H9 (cell line): Measurements from ENCODE around the gene INPP5A. TPM values are rescaled to one million over a fixed set of nuclear protein-coding genes. Genes with fewer than 3 reads are reported as not detected.

ENCODE experiments used
- DNase-seq: peaks from one replicate; pipeline ENCODE4 v3.0.0-alpha.2; 2017
- H2AFZ ChIP-seq: one replicate; pipeline ENCODE4 v1.6.1; 2013; ENCODE audit warnings: mild to moderate bottlenecking, low read length, control low read depth, moderate library complexity
- H2AK5ac ChIP-seq: 2 replicates; pipeline ENCODE4 v1.6.1; 2013; ENCODE audit warnings: low read length, control low read depth, mixed read lengths; ENCODE audit not compliant: insufficient read length
- H2BK120ac ChIP-seq: one replicate; pipeline ENCODE4 v1.6.1; 2013; ENCODE audit warnings: low read depth, mild to moderate bottlenecking, low read length, control low read depth, inconsistent platforms; ENCODE audit not compliant: poor library complexity, severe bottlenecking
- H2BK12ac ChIP-seq: 2 replicates; pipeline ENCODE4 v1.6.1; 2013; ENCODE audit warnings: low read length, control low read depth, mixed read lengths, low read depth; ENCODE audit not compliant: insufficient read length
- H2BK15ac ChIP-seq: 2 replicates; pipeline ENCODE4 v1.6.1; 2013; ENCODE audit warnings: low read depth, low read length, control low read depth
- H2BK20ac ChIP-seq: one replicate; pipeline ENCODE4 v1.6.1; 2013; ENCODE audit warnings: low read depth, mild to moderate bottlenecking, low read length, control low read depth, inconsistent platforms; ENCODE audit not compliant: poor library complexity, severe bottlenecking
- H2BK5ac ChIP-seq: 2 replicates; pipeline ENCODE4 v1.6.1; 2013; ENCODE audit warnings: low read length, control low read depth, mixed read lengths; ENCODE audit not compliant: insufficient read length
- H3K14ac ChIP-seq: 2 replicates; pipeline ENCODE4 v1.6.1; 2013; ENCODE audit warnings: low read length, control low read depth; ENCODE audit not compliant: insufficient read depth
- H3K18ac ChIP-seq: 2 replicates; pipeline ENCODE4 v1.6.1; 2013; ENCODE audit warnings: low read depth, mild to moderate bottlenecking, mixed read lengths, low read length, control low read depth; ENCODE audit not compliant: insufficient read length
- H3K23ac ChIP-seq: 2 replicates; pipeline ENCODE4 v1.6.1; 2013; ENCODE audit warnings: low read length, control low read depth, mixed read lengths, low read depth; ENCODE audit not compliant: insufficient read length
- H3K23me2 ChIP-seq: 2 replicates; pipeline ENCODE4 v1.6.1; 2013; ENCODE audit warnings: low read depth, mild to moderate bottlenecking, mixed read lengths, low read length, control low read depth; ENCODE audit not compliant: insufficient read length, poor library complexity, severe bottlenecking
- H3K27ac ChIP-seq: 2 replicates; pipeline ENCODE4 v1.5.1; 2013; ENCODE audit warnings: low read length, control low read depth, mixed read lengths, low read depth; ENCODE audit not compliant: insufficient read length
- H3K27me3 ChIP-seq: 2 replicates; pipeline ENCODE4 v1.6.1; 2013; ENCODE audit warnings: low read length, control low read depth, inconsistent platforms; ENCODE audit not compliant: insufficient read depth
- H3K4ac ChIP-seq: 2 replicates; pipeline ENCODE4 v1.6.1; 2013; ENCODE audit warnings: low read depth, mild to moderate bottlenecking, control low read depth, inconsistent platforms, low read length, moderate library complexity
- H3K4me1 ChIP-seq: 2 replicates; pipeline ENCODE4 v1.6.1; 2013; ENCODE audit warnings: low read length, control low read depth, inconsistent platforms; ENCODE audit not compliant: insufficient read depth
- H3K4me2 ChIP-seq: 2 replicates; pipeline ENCODE4 v1.6.1; 2013; ENCODE audit warnings: low read length, control low read depth, mixed read lengths; ENCODE audit not compliant: insufficient read length, insufficient read depth
- H3K56ac ChIP-seq: 2 replicates; pipeline ENCODE4 v1.6.1; 2013; ENCODE audit warnings: low read depth, mild to moderate bottlenecking, mixed read lengths, low read length, control low read depth; ENCODE audit not compliant: insufficient read length
- H3K79me1 ChIP-seq: 2 replicates; pipeline ENCODE4 v1.6.1; 2013; ENCODE audit warnings: low read depth, mild to moderate bottlenecking, moderate library complexity, low read length, control low read depth, inconsistent platforms; ENCODE audit not compliant: insufficient read depth, poor library complexity, severe bottlenecking
- H3K79me2 ChIP-seq: 2 replicates; pipeline ENCODE4 v1.6.1; 2013; ENCODE audit warnings: low read length, control low read depth, inconsistent platforms; ENCODE audit not compliant: insufficient read depth
- H3K9ac ChIP-seq: 2 replicates; pipeline ENCODE4 v1.6.1; 2013; ENCODE audit warnings: low read length, control low read depth, mixed read lengths; ENCODE audit not compliant: insufficient read length; ENCODE audit errors: extremely low read depth
- H3K9me3 ChIP-seq: one replicate; pipeline ENCODE4 v1.6.1; 2013; ENCODE audit warnings: low read depth, low read length, inconsistent platforms; ENCODE audit not compliant: control insufficient read depth
- H3T11ph ChIP-seq: one replicate; pipeline ENCODE4 v1.6.1; 2013; ENCODE audit warnings: mild to moderate bottlenecking, low read length, control low read depth, inconsistent platforms
- H4K20me1 ChIP-seq: one replicate; pipeline ENCODE4 v1.6.1; 2013; ENCODE audit not compliant: control insufficient read depth, insufficient read length, insufficient read depth
- H4K5ac ChIP-seq: 2 replicates; pipeline ENCODE4 v1.6.1; 2013; ENCODE audit warnings: low read depth, mild to moderate bottlenecking, mixed read lengths, low read length, control low read depth; ENCODE audit not compliant: insufficient read length
- H4K8ac ChIP-seq: replicated peaks from 2 replicates; pipeline ENCODE4 v1.6.1; 2013; ENCODE audit warnings: low read length, control low read depth, mixed read lengths, low read depth; ENCODE audit not compliant: insufficient read length
- H4K91ac ChIP-seq: 2 replicates; pipeline ENCODE4 v1.6.1; 2013; ENCODE audit warnings: low read depth, mild to moderate bottlenecking, moderate library complexity, mixed read lengths, low read length, control low read depth; ENCODE audit not compliant: insufficient read length
- H3K27ac Mint-ChIP-seq, 3 experiments: 2 replicates in 2 of 3; 3 replicates in 1 of 3; pipeline ENCODE4 v1.8.0; 2020 to 2021; ENCODE audit warnings: mixed read lengths in 3 of 3, mild to moderate bottlenecking in 1 of 3, moderate library complexity in 1 of 3
- H3K27me3 Mint-ChIP-seq: 2 replicates; pipeline ENCODE4 v1.8.0; 2021; ENCODE audit warnings: low read depth, mild to moderate bottlenecking, moderate library complexity, mixed read lengths
- H3K36me3 Mint-ChIP-seq, 3 experiments: 2 replicates in 2 of 3; 3 replicates in 1 of 3; pipeline ENCODE4 v1.8.0; 2020 to 2021; ENCODE audit warnings: low read depth in 3 of 3, mixed read lengths in 3 of 3; ENCODE audit not compliant: insufficient read depth in 1 of 3
- H3K4me1 Mint-ChIP-seq, 2 experiments: 2 replicates each; pipeline ENCODE4 v1.8.0; 2020; ENCODE audit warnings: mixed read lengths in 2 of 2
- H3K4me3 Mint-ChIP-seq, 2 experiments: 2 replicates in 1 of 2; 3 replicates in 1 of 2; pipeline ENCODE4 v1.8.0; 2020 to 2021; ENCODE audit warnings: mild to moderate bottlenecking in 2 of 2, mixed read lengths in 2 of 2, moderate library complexity in 1 of 2
- H3K9me3 Mint-ChIP-seq, 2 experiments: 2 replicates in 1 of 2; 3 replicates in 1 of 2; pipeline ENCODE4 v1.8.0; 2020; ENCODE audit warnings: mild to moderate bottlenecking in 2 of 2, mixed read lengths in 2 of 2, moderate library complexity in 1 of 2
- CTCF ChIP-seq: fragments of 200-600 bp; sonication (generic); conservative IDR thresholded peaks from 3 replicates; pipeline ENCODE4 v1.8.0; 2021; ENCODE audit warnings: antibody characterized with exemption, mild to moderate bottlenecking
- WGBS: extraction: QIAGEN DNeasy Blood & Tissue Kit; methylation state at CpG from one replicate; pipeline ENCODE4 v1.1.7; 2013; ENCODE audit warnings: missing lambda C conversion rate, low lambda C conversion rate, mixed read lengths; ENCODE audit not compliant: insufficient read length; ENCODE audit errors: extremely low coverage; 5-methylcytosine and 5-hydroxymethylcytosine counted together
- total RNA-seq: library from RNA; stranded (reverse); gene quantifications from 2 replicates; pipeline ENCODE4 v1.2.1, GENCODE V29; 2021

The INPP5A gene
- total RNA-seq, 1 experiment from 2014 or later, result 17.7 TPM

- Mint-ChIP-seq H3K27me3 (peaks cover 24% of the 10 kb centered on the region), H3K4me3 (no peak overlapping the region), H3K36me3 (no peaks in the 10 kb centered on the region), H3K9me3 (no peaks in the 10 kb centered on the region; a peak in 1 of 5 replicates), H3K4me1 (no peaks in the 10 kb centered on the region), H3K27ac (no peak overlapping the region; a peak in 1 of 7 replicates)
- no peak overlapping the region for H3T11ph ChIP-seq
- H3K79me1 ChIP-seq, result no peaks in the 10 kb centered on the region
- H2BK5ac ChIP-seq, result no peak overlapping the region
- H4K8ac ChIP-seq, result no peak overlapping the region
- H3K18ac ChIP-seq, result no peak overlapping the region
- TF ChIP-seq CTCF, result no peak
- no peak overlapping the region for H3K23ac ChIP-seq
- no peak overlapping the region for H2BK20ac ChIP-seq
- no peak overlapping the region for H4K91ac ChIP-seq
- H2AK5ac ChIP-seq, result no peak overlapping the region
- H4K5ac ChIP-seq, result no peak overlapping the region
- no peak overlapping the region for H3K14ac ChIP-seq
- H4K20me1 ChIP-seq, result no peaks in the 10 kb centered on the region
- H3K23me2 ChIP-seq, result no peaks in the 10 kb centered on the region
- no peak overlapping the region for H3K4me2 ChIP-seq
- WGBS, result no CpG with 5 or more reads among the region's 17 CpGs
- peak; percentile 21 for DNase-seq
- no peak overlapping the region for H2BK15ac ChIP-seq
- no peaks in the 10 kb centered on the region for H3K27me3 ChIP-seq
- no peak overlapping the region for H3K56ac ChIP-seq
- H3K79me2 ChIP-seq, result no peaks in the 10 kb centered on the region
- H2AFZ ChIP-seq, result no peak overlapping the region
- no peak overlapping the region for H3K9ac ChIP-seq
- H2BK120ac ChIP-seq, result no peak overlapping the region
- H2BK12ac ChIP-seq, result no peak overlapping the region
- no peaks in the 10 kb centered on the region for H3K9me3 ChIP-seq
- H3K27ac ChIP-seq, result no peak overlapping the region
- H3K4ac ChIP-seq, result no peak overlapping the region
- H3K4me1 ChIP-seq, result no peaks in the 10 kb centered on the region
Measured at GRCh38 chr10:132497861-132498561, 39.6 kb upstream of the INPP5A start.
